ENCODE results near the gene B4GALNT3.
"Not testable (repeated sequence)": the region's sequence is repeated elsewhere in the genome, so short reads cannot be mapped to it uniquely, and the experiment has no call there.

The B4GALNT3 gene

DNA sequence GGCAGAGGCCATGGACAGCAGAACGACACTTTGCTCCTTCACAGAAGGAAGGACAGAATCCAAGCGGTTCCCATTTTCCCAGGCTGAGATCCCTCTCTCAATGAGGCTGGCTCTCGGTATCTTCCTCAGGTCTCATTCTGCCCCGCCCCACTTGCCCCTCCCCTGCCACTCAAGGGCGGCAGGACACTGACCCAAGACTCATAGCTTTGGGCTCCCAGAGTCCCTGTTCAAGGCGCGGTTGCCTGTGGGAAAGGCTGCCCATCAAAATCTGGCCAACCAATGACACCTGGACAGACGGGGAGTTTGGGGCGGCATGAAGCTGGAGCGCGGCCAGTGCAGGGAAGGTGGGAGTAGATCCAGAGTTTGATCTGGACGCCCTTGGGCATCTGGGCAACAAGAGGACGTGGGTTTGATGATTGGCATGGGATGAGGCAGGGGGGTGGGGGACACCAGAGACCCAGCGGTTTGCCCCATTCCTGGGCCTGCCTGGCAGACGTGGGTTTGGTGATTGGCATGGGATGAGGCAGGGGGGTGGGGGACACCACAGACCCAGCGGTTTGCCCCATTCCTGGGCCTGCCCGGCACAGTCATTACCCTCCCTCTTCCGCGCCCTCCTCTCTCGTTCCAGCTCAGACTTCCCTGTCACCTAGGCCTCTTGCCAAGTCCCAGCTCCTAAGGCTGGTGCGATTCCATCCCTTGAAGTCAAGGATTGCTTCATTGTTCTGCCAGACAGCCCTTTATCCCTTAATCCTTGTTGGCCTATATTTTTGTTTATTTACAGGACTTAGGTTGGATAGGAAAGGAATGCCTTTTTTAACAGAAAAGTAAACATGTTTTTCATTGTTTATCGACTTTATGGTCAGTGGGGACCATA, 111.4 kb downstream of the B4GALNT3 start:
- H3K9me3 ChIP-seq (ENCODE audit: control insufficient read depth in 1 of 2, low read length in 2 of 2) = no peaks in the 10 kb centered on the region
- H3K36me3 ChIP-seq (ENCODE audit: control insufficient read depth in 1 of 2, insufficient read depth in 2 of 2, low read length in 2 of 2) = peaks cover 0 to 7% of the 10 kb centered on the region in 2 donors
- peak overlapping the region; percentile 83 for H3K27ac ChIP-seq (ENCODE audit: low read length)
- peak overlapping the region; percentile 70 to 75 for H3K4me3 ChIP-seq (ENCODE audit: low read depth in 1 of 2, low read length in 2 of 2)
- no peaks in the 10 kb centered on the region for H3K27me3 ChIP-seq (ENCODE audit: low read depth, low read length)
- H3K4me1 ChIP-seq (ENCODE audit: control insufficient read depth in 1 of 2, insufficient read depth in 2 of 2, low read length in 2 of 2) = peaks cover 0 to 36% of the 10 kb centered on the region in 2 donors

DNA sequence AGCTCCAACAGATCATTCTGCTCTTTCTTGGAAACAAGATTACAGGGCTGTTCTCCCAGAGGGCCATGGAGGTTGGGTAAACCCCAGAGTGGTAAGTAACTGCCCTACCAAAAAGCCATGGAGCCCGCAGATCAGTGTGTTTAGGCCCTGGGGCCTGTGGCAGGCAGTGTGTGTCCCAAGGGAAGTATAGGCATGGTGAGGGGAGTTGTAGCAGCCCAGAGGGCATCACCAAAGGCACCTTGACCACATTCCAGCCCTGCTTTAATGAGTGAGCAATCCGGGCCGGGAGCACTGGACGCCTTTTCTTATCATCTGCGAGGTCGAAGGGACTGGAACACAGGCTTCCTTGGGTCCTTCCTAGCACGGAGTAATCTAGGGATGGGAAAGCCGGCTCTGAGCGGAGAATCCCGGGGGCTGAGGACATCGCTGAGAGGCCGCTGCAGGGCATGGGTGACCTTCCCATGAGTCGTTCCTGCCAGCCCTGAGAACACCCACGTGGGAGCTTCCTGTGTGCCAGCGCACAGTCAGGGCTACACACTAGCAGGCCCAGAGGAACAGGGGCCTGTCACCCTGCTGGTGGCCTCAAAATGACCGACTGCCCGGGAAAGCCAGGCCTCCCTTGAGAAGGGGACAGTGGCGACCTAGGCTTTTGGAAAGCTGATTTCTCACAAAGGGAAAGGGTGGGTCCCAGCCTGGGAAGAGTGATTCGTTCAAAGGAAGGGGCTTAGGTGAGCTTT, 112.2 kb downstream of the B4GALNT3 start:
- no peaks in the 10 kb centered on the region for H3K9me3 ChIP-seq (ENCODE audit: control insufficient read depth in 1 of 2, low read length in 2 of 2)
- H3K4me1 ChIP-seq (ENCODE audit: control insufficient read depth in 1 of 2, insufficient read depth in 2 of 2, low read length in 2 of 2) = peaks cover 0 to 41% of the 10 kb centered on the region in 2 donors
- H3K4me3 ChIP-seq (ENCODE audit: low read depth in 1 of 2, low read length in 2 of 2) = no peak overlapping the region
- peak overlapping the region; percentile 69 for H3K27ac ChIP-seq (ENCODE audit: low read length)
- H3K27me3 ChIP-seq (ENCODE audit: low read depth, low read length) = no peaks in the 10 kb centered on the region
- H3K36me3 ChIP-seq (ENCODE audit: control insufficient read depth in 1 of 2, insufficient read depth in 2 of 2, low read length in 2 of 2) = peaks cover 0 to 7% of the 10 kb centered on the region in 2 donors

DNA sequence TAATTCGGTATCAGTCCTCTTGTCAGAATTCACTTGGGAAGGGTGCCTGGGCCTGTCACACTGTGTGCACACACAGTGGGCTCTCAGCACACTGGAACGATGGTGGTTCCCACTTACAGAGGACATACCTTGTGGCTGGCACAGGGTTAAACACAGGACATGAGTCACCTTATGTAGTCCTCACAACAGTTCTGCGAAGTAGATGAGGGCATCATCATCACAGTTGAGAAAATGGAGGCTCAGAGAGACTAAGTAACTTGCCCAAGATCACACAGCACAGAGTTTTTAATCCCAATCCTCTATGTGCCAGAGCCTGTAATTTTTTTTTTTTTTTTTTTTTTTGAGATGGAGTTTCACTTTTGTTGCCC, 112.8 kb downstream of the B4GALNT3 start:
- Histone ChIP-seq H3K27ac (ENCODE audit: low read length) (no peak overlapping the region), H3K4me3 (ENCODE audit: low read depth in 1 of 2, low read length in 2 of 2) (no peak overlapping the region), H3K4me1 (ENCODE audit: control insufficient read depth in 1 of 2, insufficient read depth in 2 of 2, low read length in 2 of 2) (peaks cover 0 to 41% of the 10 kb centered on the region in 2 donors), H3K27me3 (ENCODE audit: low read depth, low read length) (no peaks in the 10 kb centered on the region), H3K36me3 (ENCODE audit: control insufficient read depth in 1 of 2, insufficient read depth in 2 of 2, low read length in 2 of 2) (peaks cover 0 to 7% of the 10 kb centered on the region in 2 donors), H3K9me3 (ENCODE audit: control insufficient read depth in 1 of 2, low read length in 2 of 2) (no peaks in the 10 kb centered on the region)

DNA sequence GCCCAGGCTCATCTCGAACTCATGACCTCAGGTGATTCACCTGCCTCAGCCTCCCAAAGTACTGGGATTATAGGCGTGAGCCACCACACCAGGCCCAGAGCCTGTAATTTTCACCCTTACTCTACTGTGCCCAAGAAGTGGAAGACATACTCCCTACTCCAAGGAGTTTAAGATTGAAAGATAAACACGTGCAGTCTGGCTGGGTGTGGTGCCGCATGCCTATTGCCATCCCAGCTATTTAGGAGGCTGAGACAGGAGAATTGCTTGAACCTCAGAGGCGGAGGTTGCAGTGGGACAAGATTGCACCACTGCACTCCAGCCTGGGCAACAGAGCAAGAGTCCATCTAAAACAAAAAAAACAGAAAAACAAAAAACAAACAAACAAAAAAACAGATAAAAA, 113.5 kb downstream of the B4GALNT3 start:
- Histone ChIP-seq H3K27ac (ENCODE audit: low read length) (no peak overlapping the region), H3K4me3 (ENCODE audit: low read depth in 1 of 2, low read length in 2 of 2) (no peak overlapping the region), H3K27me3 (ENCODE audit: low read depth, low read length) (no peaks in the 10 kb centered on the region), H3K36me3 (ENCODE audit: control insufficient read depth in 1 of 2, insufficient read depth in 2 of 2, low read length in 2 of 2) (peaks cover 0 to 7% of the 10 kb centered on the region in 2 donors), H3K9me3 (ENCODE audit: control insufficient read depth in 1 of 2, low read length in 2 of 2) (no peaks in the 10 kb centered on the region), H3K4me1 (ENCODE audit: control insufficient read depth in 1 of 2, insufficient read depth in 2 of 2, low read length in 2 of 2) (peaks cover 0 to 41% of the 10 kb centered on the region in 2 donors)

DNA sequence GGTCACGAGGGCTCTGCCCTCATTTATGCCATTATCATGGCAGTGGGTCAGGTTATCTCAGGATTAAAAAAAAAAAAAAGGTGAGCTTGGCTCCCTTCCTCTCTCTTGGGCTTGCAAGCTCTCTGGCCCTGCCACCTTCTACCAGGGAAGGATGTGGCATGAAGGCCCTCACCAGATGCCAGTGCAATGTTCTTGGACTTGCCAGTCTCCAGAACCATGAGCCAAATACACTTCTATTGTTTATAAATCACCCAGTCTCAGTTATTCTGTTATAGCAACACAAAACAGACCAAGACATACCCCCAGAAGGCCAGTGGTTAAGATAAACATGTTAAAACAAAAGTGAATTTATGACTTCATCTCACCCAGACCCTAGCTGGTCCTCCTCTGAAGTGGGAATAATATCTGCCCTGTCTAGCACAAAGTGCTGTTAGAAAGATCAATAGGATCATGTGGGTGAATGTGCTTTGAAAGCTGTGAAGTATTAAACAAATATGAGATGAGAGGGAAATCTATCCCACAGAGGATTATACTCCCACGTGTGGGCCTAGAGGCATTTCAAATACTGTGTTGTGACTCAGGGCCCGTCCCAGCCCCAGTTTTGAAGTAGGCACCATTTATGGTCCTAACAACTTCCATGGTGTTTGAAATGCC, 114.9 kb downstream of the B4GALNT3 start:
- Histone ChIP-seq H3K4me3 (ENCODE audit: low read depth in 1 of 2, low read length in 2 of 2) (no peak overlapping the region), H3K36me3 (ENCODE audit: control insufficient read depth in 1 of 2, insufficient read depth in 2 of 2, low read length in 2 of 2) (peaks cover 0 to 7% of the 10 kb centered on the region in 2 donors), H3K27ac (ENCODE audit: low read length) (peak overlapping the region; percentile 8), H3K4me1 (ENCODE audit: control insufficient read depth in 1 of 2, insufficient read depth in 2 of 2, low read length in 2 of 2) (peaks cover 0 to 39% of the 10 kb centered on the region in 2 donors), H3K27me3 (ENCODE audit: low read depth, low read length) (no peaks in the 10 kb centered on the region), H3K9me3 (ENCODE audit: control insufficient read depth in 1 of 2, low read length in 2 of 2) (no peaks in the 10 kb centered on the region)

DNA sequence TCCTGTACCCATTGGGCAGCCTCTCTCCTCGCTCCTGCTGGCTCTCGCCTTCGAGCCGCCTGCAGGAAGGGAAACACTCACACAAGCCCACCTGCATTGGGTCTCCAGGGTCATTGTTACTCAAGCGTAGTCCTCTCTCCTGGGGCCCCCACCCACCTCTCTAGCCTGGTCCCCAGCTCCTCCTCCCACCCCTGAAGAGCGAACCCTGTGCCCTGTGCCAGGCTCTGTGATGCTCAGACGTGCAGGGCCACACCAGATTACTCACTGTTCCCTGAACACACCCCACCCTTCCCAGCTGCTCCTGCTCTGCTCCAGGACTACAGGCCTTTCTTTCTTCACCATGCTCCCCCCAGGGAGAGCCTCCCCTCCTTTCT, 115.4 kb downstream of the B4GALNT3 start:
- Histone ChIP-seq H3K4me1 (ENCODE audit: control insufficient read depth in 1 of 2, insufficient read depth in 2 of 2, low read length in 2 of 2) (peaks cover 0 to 35% of the 10 kb centered on the region in 2 donors), H3K9me3 (ENCODE audit: control insufficient read depth in 1 of 2, low read length in 2 of 2) (no peaks in the 10 kb centered on the region), H3K27me3 (ENCODE audit: low read depth, low read length) (no peaks in the 10 kb centered on the region), H3K36me3 (ENCODE audit: control insufficient read depth in 1 of 2, insufficient read depth in 2 of 2, low read length in 2 of 2) (peaks cover 0 to 7% of the 10 kb centered on the region in 2 donors), H3K27ac (ENCODE audit: low read length) (peak overlapping the region; percentile 8), H3K4me3 (ENCODE audit: low read depth in 1 of 2, low read length in 2 of 2) (no peak overlapping the region)

DNA sequence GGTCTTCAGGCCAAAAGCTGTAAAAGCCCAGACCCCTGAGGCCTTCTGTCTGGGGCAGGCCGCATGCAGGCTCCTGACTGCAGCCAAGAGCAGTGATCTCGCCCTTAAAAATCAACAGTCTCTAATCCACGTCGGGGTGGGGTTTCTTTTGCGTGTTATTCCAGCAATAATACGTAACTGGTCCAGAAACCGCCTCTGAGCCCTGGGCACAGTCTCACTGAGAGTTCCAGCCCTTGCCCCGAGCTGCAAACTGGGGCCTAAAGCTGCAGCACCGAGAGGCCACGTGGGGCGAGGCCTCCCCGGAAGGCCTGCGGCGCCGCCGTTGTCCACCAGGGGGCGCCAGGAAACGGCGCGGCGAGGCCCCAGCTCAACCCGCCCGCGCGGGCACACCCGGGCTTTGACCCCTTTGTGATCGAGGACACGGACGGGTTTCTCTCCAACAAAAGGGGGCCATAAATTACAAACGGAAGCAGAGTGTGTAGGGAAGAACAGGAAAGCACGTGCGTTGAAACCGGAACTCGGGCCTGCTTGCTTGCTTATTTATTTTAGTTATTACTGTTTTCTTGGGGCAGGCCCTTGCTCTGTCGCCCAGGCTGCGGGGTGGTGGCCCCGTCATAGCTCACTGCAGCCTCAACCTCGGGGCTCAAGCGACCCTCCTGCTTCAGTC, 116.3 kb downstream of the B4GALNT3 start:
- Histone ChIP-seq H3K27ac (ENCODE audit: low read length) (peak overlapping the region; percentile 46), H3K36me3 (ENCODE audit: control insufficient read depth in 1 of 2, insufficient read depth in 2 of 2, low read length in 2 of 2) (peaks cover 0 to under 1% of the 10 kb centered on the region in 2 donors), H3K9me3 (ENCODE audit: control insufficient read depth in 1 of 2, low read length in 2 of 2) (no peaks in the 10 kb centered on the region), H3K4me3 (ENCODE audit: low read depth in 1 of 2, low read length in 2 of 2) (no peak overlapping the region), H3K4me1 (ENCODE audit: control insufficient read depth in 1 of 2, insufficient read depth in 2 of 2, low read length in 2 of 2) (peaks cover 0 to 28% of the 10 kb centered on the region in 2 donors), H3K27me3 (ENCODE audit: low read depth, low read length) (no peaks in the 10 kb centered on the region)

DNA sequence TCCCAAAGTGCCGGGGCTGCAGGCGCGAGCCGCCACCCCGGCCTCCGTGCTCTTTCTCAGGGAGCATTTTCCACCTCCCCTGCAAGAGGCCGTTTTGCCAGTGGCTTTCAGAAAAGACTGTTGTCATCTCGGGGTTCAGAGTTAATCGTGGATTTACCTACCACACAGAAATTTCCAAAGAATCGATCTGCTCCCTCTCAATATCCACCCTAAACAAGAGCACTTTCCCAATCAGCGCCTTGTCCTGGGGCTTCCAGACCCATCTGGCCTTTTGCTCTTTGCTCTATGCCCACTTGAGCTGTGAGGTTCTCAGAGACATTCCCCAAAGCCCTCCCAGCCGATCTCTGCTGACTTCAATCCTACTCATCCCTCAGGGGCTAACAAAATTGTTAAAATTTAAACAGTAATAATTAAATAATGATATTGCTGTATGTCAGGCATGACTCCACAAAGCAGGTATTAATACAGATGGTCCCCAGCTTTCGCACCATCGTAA, 116.9 kb downstream of the B4GALNT3 start:
- Histone ChIP-seq H3K4me3 (ENCODE audit: low read depth in 1 of 2, low read length in 2 of 2) (no peak overlapping the region), H3K27me3 (ENCODE audit: low read depth, low read length) (no peaks in the 10 kb centered on the region), H3K9me3 (ENCODE audit: control insufficient read depth in 1 of 2, low read length in 2 of 2) (no peaks in the 10 kb centered on the region), H3K4me1 (ENCODE audit: control insufficient read depth in 1 of 2, insufficient read depth in 2 of 2, low read length in 2 of 2) (peaks cover 0 to 22% of the 10 kb centered on the region in 2 donors), H3K36me3 (ENCODE audit: control insufficient read depth in 1 of 2, insufficient read depth in 2 of 2, low read length in 2 of 2) (no peaks in the 10 kb centered on the region), H3K27ac (ENCODE audit: low read length) (no peak overlapping the region)

DNA sequence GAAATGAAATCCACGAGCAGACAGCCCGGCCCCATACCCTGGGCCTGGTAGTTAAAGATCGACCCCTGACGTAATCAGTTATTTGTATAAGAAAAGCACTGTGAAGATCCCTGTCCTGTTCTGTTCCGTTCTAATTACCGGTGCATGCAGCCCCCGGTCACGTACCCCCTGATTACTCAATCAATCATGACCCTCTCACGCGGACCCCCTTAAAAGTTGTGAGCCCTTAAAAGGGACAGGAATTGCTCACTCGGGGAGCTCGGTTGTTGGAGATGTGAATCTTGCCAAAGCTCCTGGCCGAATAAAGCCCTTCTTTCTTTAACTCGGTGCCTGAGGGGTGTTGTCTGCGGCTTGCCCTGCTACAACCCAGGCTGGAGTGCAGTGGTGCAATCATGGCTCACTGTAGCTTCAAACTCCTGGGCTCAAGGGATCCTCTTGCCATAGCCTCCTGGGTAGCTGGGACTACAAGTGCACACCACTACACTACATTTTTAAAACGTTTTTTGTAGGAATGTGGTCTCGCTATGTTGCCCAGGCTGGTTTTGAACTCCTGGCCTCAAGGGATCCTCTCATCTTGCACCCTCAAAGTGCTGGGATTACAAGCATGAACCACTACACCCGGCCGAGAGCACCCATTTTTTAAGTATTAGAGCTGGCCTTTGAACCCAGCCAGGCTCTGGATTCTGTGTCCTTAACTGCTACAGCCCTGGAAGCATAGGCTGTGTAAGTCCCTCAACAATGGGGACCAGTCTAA, 118.4 kb downstream of the B4GALNT3 start:
- H3K9me3 ChIP-seq (ENCODE audit: control insufficient read depth in 1 of 2, low read length in 2 of 2); H3K27ac ChIP-seq (ENCODE audit: low read length); H3K27me3 ChIP-seq (ENCODE audit: low read depth, low read length); H3K36me3 ChIP-seq (ENCODE audit: control insufficient read depth in 1 of 2, insufficient read depth in 2 of 2, low read length in 2 of 2); H3K4me3 ChIP-seq (ENCODE audit: low read depth in 1 of 2, low read length in 2 of 2): not testable (repeated sequence)
- H3K4me1 ChIP-seq (ENCODE audit: control insufficient read depth in 1 of 2, insufficient read depth in 2 of 2, low read length in 2 of 2) = peaks cover 0 to 19% of the 10 kb centered on the region in 2 donors

DNA sequence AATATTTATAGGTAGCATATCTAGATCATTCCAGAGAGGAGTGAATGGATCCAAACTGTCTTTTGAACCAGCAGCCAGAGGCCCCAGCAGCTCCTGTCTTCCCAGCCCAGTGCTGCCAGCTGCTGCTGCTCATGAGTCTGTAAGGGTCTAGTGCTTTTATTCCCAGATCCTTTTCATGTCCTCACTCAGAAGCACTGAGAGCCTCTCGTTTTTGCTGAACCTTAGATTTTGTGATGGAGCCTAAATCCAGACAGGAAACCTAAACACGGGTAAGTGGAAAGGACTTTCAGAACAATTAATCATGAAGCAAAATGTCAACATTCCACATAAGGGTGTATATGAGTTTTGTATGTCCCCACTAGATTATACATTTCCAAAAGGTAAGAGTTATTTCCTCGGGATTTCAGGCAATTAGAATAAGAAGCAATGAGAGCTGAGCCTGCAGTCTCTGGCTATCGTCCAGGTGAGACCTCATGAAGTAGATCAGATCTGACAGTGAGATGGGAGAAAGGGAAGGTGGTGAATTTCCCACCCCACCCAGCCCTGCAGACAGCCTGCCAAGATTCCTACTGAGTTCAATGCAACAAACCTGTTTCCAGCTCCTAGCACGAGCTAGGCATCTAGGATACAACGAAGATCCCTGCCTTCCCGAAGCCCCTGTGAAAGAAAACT, 119.1 kb downstream of the B4GALNT3 start:
- peaks cover 0 to 19% of the 10 kb centered on the region in 2 donors for H3K4me1 ChIP-seq (ENCODE audit: control insufficient read depth in 1 of 2, insufficient read depth in 2 of 2, low read length in 2 of 2)
- H3K9me3 ChIP-seq (ENCODE audit: control insufficient read depth in 1 of 2, low read length in 2 of 2) = no peaks in the 10 kb centered on the region
- H3K4me3 ChIP-seq (ENCODE audit: low read depth in 1 of 2, low read length in 2 of 2) = no peak overlapping the region
- no peaks in the 10 kb centered on the region for H3K36me3 ChIP-seq (ENCODE audit: control insufficient read depth in 1 of 2, insufficient read depth in 2 of 2, low read length in 2 of 2)
- no peak overlapping the region for H3K27ac ChIP-seq (ENCODE audit: low read length)
- H3K27me3 ChIP-seq (ENCODE audit: low read depth, low read length) = no peaks in the 10 kb centered on the region
